ENCODE data around the gene ADGRL1.
"Not testable (repeated sequence)": the region's sequence is repeated elsewhere in the genome, so short reads cannot be mapped to it uniquely, and the experiment has no call there.

GRCh38 chr19:14217886-14218285 is 11.9 kb upstream of the ADGRL1 start:
- not testable (repeated sequence) for TF ChIP-seq CTCF (IDR thresholded peaks at IDR 0.05; ENCODE audit: insufficient read depth, low read length, poor library complexity, severe bottlenecking); EZH2phosphoT487 (conservative IDR thresholded peaks at IDR 0.05; ENCODE audit: low read length)
